Mammary epithelial cell (primary cell): ENCODE measurements around the gene PAK1.

Source experiments
- EZH2 ChIP-seq: IDR thresholded peaks from 2 replicates; pipeline ENCODE4 v1.6.1; 2012; ENCODE audit warnings: low read length, inconsistent platforms, borderline replicate concordance
- TF ChIP-seq, protein P1 (sequence below), 2 donors: IDR thresholded peaks in 1 of 2; conservative IDR thresholded peaks in 1 of 2; 2 replicates each; pipeline ENCODE4 v1.5.1; 2011 to 2012; ENCODE audit warnings: inconsistent platforms in 2 of 2, low read length in 2 of 2, mild to moderate bottlenecking in 2 of 2, control low read depth in 1 of 2, low read depth in 1 of 2; ENCODE audit not compliant: insufficient read depth in 1 of 2; ENCODE audit errors: extremely low read depth in 1 of 2

DNA sequence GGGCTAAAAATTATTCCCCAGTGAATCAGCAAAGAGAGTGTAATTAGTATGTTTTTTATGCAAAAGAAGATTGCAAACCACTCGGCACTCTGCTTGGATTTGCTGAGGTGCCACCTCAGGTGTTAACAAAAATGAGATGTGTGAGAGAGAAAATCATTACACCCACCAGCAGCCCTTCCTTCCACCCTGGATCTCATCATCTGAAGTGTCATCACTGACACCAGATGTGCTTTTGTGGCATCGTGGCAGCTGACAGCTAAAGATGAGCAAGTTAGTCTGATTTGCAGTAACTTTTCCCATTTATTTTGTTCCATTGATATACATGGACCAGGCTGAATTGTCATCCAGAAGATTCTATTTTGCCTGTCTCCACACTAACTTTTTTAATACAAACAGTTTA lies 44.6 kb upstream of the PAK1 start:
- TF ChIP-seq, protein P1, sequence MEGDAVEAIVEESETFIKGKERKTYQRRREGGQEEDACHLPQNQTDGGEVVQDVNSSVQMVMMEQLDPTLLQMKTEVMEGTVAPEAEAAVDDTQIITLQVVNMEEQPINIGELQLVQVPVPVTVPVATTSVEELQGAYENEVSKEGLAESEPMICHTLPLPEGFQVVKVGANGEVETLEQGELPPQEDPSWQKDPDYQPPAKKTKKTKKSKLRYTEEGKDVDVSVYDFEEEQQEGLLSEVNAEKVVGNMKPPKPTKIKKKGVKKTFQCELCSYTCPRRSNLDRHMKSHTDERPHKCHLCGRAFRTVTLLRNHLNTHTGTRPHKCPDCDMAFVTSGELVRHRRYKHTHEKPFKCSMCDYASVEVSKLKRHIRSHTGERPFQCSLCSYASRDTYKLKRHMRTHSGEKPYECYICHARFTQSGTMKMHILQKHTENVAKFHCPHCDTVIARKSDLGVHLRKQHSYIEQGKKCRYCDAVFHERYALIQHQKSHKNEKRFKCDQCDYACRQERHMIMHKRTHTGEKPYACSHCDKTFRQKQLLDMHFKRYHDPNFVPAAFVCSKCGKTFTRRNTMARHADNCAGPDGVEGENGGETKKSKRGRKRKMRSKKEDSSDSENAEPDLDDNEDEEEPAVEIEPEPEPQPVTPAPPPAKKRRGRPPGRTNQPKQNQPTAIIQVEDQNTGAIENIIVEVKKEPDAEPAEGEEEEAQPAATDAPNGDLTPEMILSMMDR (conservative IDR thresholded peaks at IDR 0.05 in 1 of 2, IDR thresholded peaks at IDR 0.05 in 1 of 2; ENCODE audit: extremely low read depth in 1 of 2, insufficient read depth in 1 of 2, low read depth in 1 of 2, low read length in 2 of 2): no peak
- no peak for TF ChIP-seq EZH2
